ENCODE measurements around the gene MTNR1A.

The MTNR1A gene

GRCh38 chr4:186485561-186486062, 69.8 kb downstream of the MTNR1A start:
- no peak for DNase-seq

- DNase-seq: no peak
Observed at GRCh38 chr4:186485150-186485549, 70.2 kb downstream of the MTNR1A start.

- DNase-seq: no peak
Observed at GRCh38 chr4:186483656-186484055, 71.7 kb downstream of the MTNR1A start.

Measured in T1000 (cell line).